ENCODE data around the gene PMFBP1.

PMFBP1 gene

GRCh38 chr16:72072514-72073342 is 99.2 kb downstream of the PMFBP1 start:
- no peak for FAIRE-seq
- DNase-seq (ENCODE audit: insufficient read length, low spot score), result no peak

Data from HTR-8/SVneo (cell line).